WI38 (cell line): Measurements from ENCODE around the gene SYNGAP1.

Source experiments
- H3K4me3 ChIP-seq: 2 replicates; pipeline ENCODE4 v1.5.1; 2011; ENCODE audit warnings: low read depth, mild to moderate bottlenecking, control low read depth, low read length
- CTCF ChIP-seq: IDR thresholded peaks from 2 replicates; pipeline ENCODE4 v1.5.1; 2012; ENCODE audit warnings: low read depth, mild to moderate bottlenecking, control low read depth, low read length

SYNGAP1 gene

DNA sequence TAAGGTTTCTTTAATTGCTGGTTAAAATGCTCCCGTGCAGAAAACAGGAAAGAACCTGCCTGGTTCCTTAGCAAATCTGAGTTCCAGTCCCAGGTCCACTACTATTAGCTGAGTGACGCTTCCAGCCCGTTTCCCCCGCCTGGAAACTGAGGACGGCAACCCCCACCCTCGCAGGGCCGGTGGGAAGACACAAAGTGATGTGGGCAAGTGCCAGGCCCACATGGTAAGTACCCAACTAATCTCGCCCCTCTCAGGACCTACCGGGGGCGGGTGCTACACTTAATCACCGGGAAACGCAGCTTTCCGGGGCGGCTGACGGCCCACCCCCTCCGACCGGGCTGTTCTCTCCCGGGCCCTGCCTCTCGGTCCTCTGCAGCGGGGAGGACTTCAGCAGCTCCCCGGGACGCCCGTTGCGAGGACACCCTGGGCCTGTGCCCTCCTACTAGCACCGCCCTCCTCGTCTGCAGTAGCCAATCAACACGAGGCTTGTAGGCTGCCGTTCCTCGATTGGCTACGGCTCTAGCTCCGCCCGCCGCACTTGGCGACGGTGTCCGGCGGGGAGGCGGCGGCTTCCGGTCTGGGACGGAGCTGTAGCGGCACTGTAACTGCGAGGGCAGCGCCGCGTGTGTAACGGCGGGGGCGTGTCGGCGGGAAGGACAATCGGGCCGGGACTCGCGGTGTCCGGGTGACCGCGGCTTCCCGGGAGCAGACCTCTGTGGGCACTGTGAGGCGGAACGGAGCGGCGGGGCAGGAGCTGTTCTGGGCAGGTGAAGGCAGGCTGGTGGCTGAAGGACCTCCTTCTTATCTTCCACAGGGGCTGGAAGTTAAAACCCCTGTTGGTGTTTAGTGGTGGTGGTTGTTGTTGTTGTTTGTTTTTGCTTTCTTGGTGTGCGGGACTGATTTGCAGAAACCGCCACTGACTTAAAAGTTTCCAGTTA lies 34.4 kb downstream of the SYNGAP1 start, which contains the start of gene ZBTB9:
Gene ZBTB9, plus strand, starts transcription at position 568 of the 938 bp plus-strand sequence. CDS start 525 bp downstream, outside the sequence.
- no peak for TF ChIP-seq CTCF
- H3K4me3 ChIP-seq: peak within 1 kb of the TSS; percentile 77

DNA sequence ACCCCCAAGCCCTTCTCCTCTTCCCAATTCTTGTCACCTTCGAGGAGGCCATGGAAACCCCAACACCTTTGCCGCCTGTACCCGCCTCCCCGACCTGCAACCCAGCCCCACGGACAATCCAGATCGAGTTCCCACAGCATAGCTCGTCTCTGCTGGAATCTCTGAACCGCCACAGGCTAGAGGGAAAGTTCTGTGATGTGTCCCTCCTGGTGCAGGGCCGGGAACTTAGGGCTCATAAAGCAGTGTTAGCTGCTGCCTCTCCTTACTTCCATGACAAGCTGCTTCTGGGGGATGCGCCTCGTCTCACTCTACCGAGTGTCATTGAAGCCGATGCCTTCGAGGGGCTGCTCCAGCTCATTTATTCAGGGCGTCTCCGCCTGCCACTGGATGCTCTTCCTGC lies 35.2 kb downstream of the SYNGAP1 start:
- H3K4me3 ChIP-seq: peak overlapping the region; percentile 77
- TF ChIP-seq CTCF: no peak

DNA sequence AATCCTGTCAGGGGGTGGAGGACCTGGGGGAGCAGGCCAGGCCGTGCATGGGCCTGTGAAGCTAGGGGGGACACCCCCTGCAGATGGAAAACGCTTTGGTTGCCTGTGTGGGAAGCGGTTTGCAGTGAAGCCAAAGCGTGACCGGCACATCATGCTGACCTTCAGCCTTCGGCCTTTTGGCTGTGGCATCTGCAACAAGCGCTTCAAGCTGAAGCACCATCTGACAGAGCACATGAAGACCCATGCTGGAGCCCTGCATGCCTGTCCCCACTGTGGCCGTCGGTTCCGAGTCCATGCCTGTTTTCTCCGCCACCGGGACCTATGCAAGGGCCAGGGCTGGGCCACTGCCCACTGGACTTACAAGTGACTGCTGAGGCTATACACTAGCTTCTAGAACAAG lies 36.3 kb downstream of the SYNGAP1 start:
- TF ChIP-seq CTCF: no peak
- no peak overlapping the region for H3K4me3 ChIP-seq

DNA sequence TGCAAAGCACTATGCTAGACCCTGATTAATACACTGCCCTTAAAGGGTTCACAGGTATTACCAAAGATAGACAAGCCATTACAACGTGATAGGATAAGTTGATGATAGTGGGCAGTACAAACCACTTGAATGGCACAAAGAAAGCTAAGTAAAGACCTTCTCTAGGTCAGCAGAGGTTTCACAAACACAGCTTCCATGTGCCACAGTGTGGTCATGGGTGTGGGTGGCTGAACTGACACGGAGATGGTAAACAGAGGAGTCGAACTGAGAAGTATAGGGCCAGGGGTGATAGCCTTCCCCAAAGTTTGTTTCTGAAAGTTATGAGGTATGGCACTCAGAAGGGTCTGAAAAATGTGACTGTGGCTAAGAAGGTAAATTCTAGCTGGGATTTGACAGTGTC lies 38.8 kb downstream of the SYNGAP1 start:
- no peak overlapping the region for H3K4me3 ChIP-seq
- TF ChIP-seq CTCF: no peak

- H3K4me3 ChIP-seq: no peak overlapping the region
- no peak for TF ChIP-seq CTCF
Measured at GRCh38 chr6:33459226-33459625, 39.4 kb downstream of the SYNGAP1 start.

DNA sequence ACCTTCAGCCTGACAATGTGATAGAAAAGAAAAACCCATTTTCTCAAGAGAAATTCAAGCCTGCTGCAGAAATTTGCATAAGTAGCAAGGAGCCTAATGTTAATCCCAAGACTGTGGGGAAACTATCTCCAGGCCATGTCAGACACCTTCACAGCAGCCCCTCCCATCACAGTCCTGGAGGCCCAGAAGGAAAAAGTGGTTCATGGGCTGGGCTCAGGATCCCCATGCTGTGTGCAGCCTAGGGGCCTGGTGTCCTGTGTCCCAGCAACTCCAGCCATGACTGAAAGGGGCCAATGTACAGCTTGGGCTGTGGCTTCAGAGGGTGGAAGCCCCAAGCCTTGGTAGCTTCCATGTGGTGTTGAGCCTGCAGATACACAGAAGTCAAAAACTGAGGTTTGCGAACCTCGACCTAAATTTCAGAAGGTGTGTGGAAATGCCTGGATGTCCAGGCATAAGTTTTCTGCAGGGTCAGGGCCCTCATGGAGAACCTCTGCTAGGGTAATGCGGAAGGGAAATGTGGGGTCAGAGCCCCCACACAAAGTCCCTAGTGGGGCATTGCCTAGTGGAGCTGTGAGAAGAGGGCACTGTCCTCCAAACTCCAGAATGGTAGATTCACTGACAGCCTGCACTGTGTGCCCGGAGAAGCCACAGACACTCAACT lies 46.3 kb downstream of the SYNGAP1 start:
- H3K4me3 ChIP-seq: no peak overlapping the region
- TF ChIP-seq CTCF: no peak

DNA sequence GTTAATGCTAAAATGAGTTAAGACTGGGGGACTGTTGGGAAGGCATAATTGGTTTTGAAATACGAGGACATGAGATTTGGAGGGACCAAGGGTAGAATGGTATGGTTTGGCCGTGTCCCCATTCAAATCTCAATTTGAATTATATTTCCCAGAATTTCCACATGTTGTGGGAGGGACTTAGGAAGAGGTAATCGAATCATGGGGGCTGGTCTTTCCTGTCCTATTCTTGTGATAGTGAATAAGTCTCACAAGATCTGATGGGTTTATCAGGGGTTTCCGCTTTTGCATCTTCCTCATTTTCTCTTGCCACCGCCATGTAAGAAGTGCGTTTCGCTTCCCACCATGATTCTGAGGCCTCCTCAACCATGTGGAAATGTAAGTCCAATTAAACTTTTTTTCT lies 47.2 kb downstream of the SYNGAP1 start:
- no peak for TF ChIP-seq CTCF
- H3K4me3 ChIP-seq: no peak overlapping the region
